Skeletal muscle cell (primary cell): Measurements from ENCODE around the gene SUSD4.

Experiments used
- DNase-seq: peaks from one replicate; pipeline ENCODE4 v3.0.0-alpha.2; 2010; ENCODE audit warnings: low read depth
- H3K4me3 ChIP-seq: 2 replicates; pipeline ENCODE4 v1.5.1; 2011; ENCODE audit warnings: low read depth, mild to moderate bottlenecking, control low read depth, low read length, moderate library complexity

The SUSD4 gene

GRCh38 chr1:223177681-223178080 lies 186.3 kb downstream of the SUSD4 start:
- H3K4me3 ChIP-seq: no peak overlapping the region

GRCh38 chr1:223176437-223176836 lies 187.5 kb downstream of the SUSD4 start:
- DNase-seq: no peak
- no peak overlapping the region for H3K4me3 ChIP-seq

More at GRCh38 chr1:223177681-223178080, 186.3 kb downstream of the SUSD4 start:
- DNase-seq: no peak

GRCh38 chr1:223175633-223176032 lies 188.3 kb downstream of the SUSD4 start:
- H3K4me3 ChIP-seq: no peak overlapping the region
- DNase-seq: no peak

- DNase-seq: no peak
Measured at GRCh38 chr1:223175032-223175431, 188.9 kb downstream of the SUSD4 start.

More at GRCh38 chr1:223175032-223175431, 188.9 kb downstream of the SUSD4 start:
- no peak overlapping the region for H3K4me3 ChIP-seq
